ENCODE results near the gene NTSR1.
A peak's percentile ranks its signal among the peaks of the same experiment; 100 is the strongest.

Gene NTSR1

DNA sequence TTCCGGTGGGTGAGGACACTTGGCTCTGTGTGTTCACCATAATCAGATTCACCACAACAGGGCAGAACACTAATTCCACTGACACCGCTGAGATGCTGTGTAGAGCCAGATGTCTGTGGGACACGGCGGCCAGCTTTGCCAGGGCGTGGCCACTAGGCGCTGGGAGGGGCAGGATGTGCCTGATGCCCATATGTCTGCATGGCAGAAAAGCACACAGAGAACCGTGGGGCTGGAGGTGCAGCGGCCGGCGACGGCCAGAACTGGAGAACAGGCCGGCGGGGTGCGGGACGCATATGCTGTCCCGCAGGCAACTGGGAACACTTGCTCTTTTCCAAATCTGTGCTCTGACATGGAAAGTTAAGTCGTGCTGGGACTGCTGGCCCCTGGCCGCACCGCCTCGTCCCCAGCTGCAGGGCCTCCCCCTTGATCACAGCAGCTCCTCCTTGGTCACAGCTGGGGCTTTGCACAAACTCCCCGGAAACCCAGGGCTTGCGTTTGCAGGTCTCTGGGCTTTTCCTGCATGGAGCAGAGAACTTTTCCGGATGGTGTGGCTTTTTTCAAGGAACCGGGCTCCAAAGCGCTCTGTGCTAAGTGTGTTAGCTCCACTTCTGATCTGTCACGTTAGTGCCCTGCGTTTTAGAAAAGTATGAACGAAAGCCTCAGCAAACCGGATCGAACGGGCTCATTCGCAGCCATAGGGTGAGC, 31.1 kb downstream of the NTSR1 start:
- DNase-seq (ENCODE audit: low read depth, low spot score): no peak

GRCh38 chr20:62740286-62741141, 31.9 kb downstream of the NTSR1 start:
- DNase-seq (ENCODE audit: low read depth, low spot score): no peak

- DNase-seq (ENCODE audit: low read depth, low spot score): peak; percentile 68
Measured at GRCh38 chr20:62741191-62741691, 32.6 kb downstream of the NTSR1 start.

DNA sequence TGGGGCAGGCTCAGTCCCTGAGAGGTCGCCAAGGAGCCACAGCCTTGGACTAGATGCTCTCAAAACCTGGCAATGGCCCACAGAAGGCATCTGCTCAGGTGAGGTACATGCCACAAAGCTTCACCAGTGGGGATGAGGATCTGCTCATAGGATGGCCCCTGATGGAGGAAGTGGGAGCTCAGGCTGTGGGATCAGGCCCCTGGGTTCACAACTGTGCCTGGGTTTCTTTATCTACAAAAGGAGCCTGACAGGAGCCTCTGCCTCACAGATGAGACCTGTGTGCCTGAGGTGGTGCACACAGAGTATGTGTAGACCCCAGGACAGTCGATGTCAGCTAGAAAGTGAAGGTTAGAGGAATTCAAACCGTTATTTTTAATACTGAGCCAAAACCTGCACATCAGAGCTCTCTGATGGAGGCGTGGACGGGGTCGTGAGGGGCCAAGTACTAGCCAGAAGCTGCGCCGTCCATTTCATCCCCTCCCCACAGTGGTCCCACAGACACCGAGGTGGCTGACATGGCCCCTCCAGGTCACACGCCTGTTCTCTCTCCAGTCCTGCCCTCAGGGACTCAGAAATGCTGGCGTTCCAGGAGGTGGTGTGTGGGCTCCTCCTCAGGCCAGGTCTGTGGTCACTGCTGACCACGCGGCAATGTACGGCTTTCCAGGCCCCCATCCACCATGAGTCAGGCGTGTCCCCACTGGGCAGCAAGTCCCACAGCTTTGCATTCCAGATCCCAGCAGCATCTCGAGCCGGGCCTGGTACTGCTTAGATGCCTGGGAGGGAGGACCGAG, 33.3 kb downstream of the NTSR1 start:
- DNase-seq (ENCODE audit: low read depth, low spot score): no peak

GRCh38 chr20:62742550-62742949, 33.9 kb downstream of the NTSR1 start:
- no peak for DNase-seq (ENCODE audit: low read depth, low spot score)

GRCh38 chr20:62742979-62743776, 34.5 kb downstream of the NTSR1 start:
- no peak for DNase-seq (ENCODE audit: low read depth, low spot score)

DNA sequence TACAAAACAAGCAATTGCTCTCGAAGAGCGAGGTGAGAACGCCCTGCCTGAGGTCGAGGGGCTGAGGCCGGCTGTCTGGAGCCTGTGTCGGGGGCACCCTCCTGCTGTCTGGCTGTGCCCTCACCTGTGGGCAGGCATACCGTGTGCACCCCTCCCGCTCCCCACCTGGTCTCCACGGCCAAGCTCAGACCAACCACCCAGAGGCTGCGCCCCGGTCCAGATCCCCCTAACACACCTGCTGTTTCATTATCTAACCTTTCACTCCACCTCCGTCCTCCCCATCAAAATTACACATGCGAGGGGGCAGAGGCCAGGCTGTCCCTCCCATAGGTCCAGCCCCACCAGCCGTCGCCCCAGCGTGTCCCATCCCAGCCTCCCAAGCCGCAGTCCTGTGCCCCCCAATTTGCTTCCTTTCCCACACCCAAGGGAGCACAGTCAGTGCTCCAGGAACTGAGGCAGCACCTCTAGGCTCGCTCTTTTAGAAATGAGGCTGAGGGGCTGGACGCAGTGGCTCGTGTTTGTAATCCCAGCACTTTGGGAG, 35.2 kb downstream of the NTSR1 start:
- DNase-seq (ENCODE audit: low read depth, low spot score): no peak

DNA sequence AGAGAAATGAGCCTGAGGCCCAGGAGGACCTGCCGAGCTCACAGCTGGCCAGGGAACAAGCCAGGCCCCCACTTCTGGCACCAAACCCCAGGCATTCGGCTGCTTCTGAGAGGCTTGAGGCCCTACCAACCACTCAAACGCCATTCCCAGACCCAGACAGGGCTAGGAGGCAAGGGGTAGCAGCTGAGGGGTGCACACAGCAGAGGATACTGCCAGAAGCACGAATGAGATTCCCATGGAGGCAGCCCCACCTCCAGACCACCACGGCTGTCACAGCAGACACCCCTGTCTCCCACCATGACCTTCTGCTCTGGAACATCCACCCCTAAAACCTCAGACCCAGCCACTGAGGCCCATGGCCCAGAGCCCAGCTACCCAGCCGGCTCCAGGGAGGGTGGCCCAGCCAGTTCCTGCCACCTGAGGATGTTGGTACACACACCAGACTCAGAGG, 36.1 kb downstream of the NTSR1 start:
- DNase-seq (ENCODE audit: low read depth, low spot score): no peak

GRCh38 chr20:62745279-62745951, 36.8 kb downstream of the NTSR1 start:
- DNase-seq (ENCODE audit: low read depth, low spot score): no peak

DNA sequence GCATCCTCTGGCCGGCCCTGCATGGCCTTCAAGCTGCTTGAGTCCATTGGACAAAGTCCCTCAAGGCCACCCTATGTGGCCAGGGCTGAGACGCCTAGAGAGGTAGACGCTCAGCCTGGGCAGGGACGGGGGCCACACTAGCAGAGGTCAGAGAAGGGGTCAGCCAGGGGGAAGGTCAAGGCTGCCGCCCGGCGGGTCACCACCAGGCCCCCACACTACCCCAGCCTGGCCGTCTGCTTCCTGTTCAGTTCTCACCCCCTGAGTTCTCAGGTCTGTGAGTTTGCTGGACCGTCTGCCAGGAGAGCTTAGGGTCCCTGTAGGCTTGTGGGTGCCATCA, 37.3 kb downstream of the NTSR1 start:
- DNase-seq (ENCODE audit: low read depth, low spot score): no peak

DNA sequence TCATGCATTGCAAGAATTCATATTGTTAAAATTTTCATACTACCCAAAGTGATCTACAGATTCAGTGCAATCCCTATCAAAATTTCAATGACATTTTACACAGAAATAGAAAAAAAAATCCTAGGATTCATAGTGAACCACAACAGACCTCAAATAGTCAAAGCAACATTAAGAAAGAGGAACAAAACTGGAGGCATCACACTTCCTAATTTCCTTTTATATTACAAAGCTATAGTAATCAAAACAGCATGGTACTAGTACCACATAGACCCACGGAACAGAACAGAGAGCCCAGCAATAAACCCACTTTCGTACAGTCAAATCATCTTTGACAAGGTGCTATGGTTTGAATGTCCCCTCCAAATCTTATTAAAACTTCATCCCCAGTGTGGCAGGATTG, 39.7 kb downstream of the NTSR1 start:
- DNase-seq (ENCODE audit: low read depth, low spot score): no peak

- peak; percentile 71 for DNase-seq (ENCODE audit: low read depth, low spot score)
Measured at GRCh38 chr20:62749851-62750445, 41.3 kb downstream of the NTSR1 start.

- DNase-seq (ENCODE audit: low read depth, low spot score): no peak
Measured at GRCh38 chr20:62751551-62752150, 43.0 kb downstream of the NTSR1 start.

DNA sequence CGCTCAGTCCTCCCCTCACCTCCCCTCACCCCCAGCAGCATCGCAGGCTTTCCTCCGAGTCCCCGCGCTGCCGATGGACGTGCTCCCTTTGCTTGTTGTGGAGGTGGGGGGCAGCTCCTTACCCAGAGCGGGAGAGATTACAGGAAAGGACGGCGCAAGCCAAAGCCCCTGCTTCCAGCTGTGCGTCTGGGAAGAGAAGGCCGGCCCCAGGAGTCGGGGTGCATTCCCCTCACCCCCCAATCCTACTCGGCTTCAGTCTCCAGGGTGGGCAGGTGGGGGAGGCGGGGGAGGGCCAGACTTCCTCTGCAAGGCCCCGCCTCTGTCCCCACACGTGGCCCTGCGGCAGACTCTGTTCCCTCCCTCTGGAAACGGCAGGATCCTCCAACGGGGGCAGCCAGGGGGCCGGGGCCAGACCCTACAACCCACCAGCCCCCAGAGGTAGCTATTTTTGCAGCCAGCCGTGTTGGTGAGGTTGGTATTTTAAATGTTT, 43.6 kb downstream of the NTSR1 start:
- DNase-seq (ENCODE audit: low read depth, low spot score): no peak

DNA sequence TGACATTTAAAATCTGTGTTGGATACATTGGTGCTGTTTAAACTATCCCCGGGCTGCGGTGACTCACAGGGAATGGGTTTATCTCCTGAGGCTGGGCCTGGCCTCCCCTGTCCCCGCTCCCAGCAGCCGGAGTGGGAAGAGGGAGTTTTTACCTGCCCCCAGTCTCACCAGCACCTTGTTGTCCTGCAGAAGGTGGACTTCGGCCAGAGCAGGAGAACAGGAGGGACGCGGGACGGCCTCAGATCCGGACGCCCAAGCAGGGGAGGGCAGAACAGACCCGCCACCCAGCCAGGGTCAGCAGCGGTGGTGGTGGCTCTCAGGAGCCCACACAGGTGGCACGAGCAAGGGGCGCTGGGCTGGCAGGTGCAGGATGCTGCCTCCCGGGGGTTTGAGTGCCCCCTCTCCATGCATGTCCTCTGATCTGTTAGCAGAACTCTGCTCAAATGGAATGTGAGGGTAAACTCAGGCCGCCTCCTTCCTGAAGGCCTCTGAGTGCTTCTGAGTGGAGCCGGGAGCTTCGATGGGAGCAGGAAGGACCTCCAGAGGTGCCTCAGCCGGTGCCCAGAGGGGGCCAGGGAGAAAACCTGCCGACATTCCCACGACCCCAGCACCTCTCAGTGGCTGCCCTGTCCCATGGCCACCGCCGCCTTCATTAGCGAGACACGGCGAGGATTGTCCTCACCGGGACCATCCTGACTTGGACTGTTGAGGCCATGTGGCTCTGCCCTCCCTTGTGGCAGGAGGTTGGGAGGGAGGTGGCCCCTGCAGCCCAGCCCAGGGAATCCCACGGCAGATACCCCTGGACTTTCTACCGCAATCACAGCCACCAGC, 44.2 kb downstream of the NTSR1 start:
- DNase-seq (ENCODE audit: low read depth, low spot score): no peak

GRCh38 chr20:62753626-62754025, 45.0 kb downstream of the NTSR1 start:
- no peak for DNase-seq (ENCODE audit: low read depth, low spot score)

- DNase-seq (ENCODE audit: low read depth, low spot score): no peak
Measured at GRCh38 chr20:62754122-62754990, 45.7 kb downstream of the NTSR1 start.

GRCh38 chr20:62754991-62755356, 46.3 kb downstream of the NTSR1 start:
- DNase-seq (ENCODE audit: low read depth, low spot score): no peak

Measured in ELF-1 (cell line).